ENCODE data around the gene CERS6. TPM values are rescaled to one million over a fixed set of nuclear protein-coding genes. Genes with fewer than 3 reads are reported as not detected.
A peak's percentile ranks its signal among the peaks of the same experiment; 100 is the strongest.

Gene CERS6
- total RNA-seq, 1 experiment from 2014 or later = 8.3 TPM

- intact Hi-C loops (cut with micrococcal nuclease; ENCODE audit: unreplicated experiment) = no loop called here
- no peak for TF ChIP-seq EZH2 (IDR thresholded peaks at IDR 0.05; ENCODE audit: low read depth)
- no peak for TF ChIP-seq CTCF (conservative IDR thresholded peaks at IDR 0.05)
- POLR2A ChIA-PET (ENCODE audit: unreplicated experiment) = interaction anchor here (0.5 kb wide), 1 partner anchor 48 kb away, joined by 14 read pairs; no protein-coding TSS in a partner anchor
- Histone ChIP-seq H3K79me2 (ENCODE audit: low read depth) (no peaks in the 10 kb centered on the region), H4K20me1 (ENCODE audit: insufficient read depth) (no peaks in the 10 kb centered on the region), H3K27ac (no peak overlapping the region), H3K9me2 (ENCODE audit: insufficient read depth) (no peaks in the 10 kb centered on the region), H3K4me3 (no peak overlapping the region), H3K9me3 (ENCODE audit: insufficient read depth, low read depth) (no peaks in the 10 kb centered on the region), H3K27me3 (ENCODE audit: insufficient read depth, low read depth) (no peaks in the 10 kb centered on the region), H3F3A (ENCODE audit: insufficient read depth, low read depth) (no peaks in the 10 kb centered on the region), H3K36me3 (ENCODE audit: low read depth) (no peaks in the 10 kb centered on the region), H2AFZ (no peak overlapping the region), H3K4me2 (no peak overlapping the region), H3K4me1 (replicated peaks; ENCODE audit: insufficient read depth) (no peaks in the 10 kb centered on the region)
- BruUV-seq (replicated peaks) = no TSS peak
- CTCF ChIA-PET = no interaction called here
- DNase-seq = no peak
Observed at GRCh38 chr2:168703926-168704325, 247.9 kb downstream of the CERS6 start.

- Histone ChIP-seq H3K36me3 (ENCODE audit: low read depth) (no peaks in the 10 kb centered on the region), H3K4me1 (replicated peaks; ENCODE audit: insufficient read depth) (no peaks in the 10 kb centered on the region), H3K27ac (no peak overlapping the region), H3K27me3 (ENCODE audit: insufficient read depth, low read depth) (no peaks in the 10 kb centered on the region), H4K20me1 (ENCODE audit: insufficient read depth) (no peaks in the 10 kb centered on the region), H3K79me2 (ENCODE audit: low read depth) (no peaks in the 10 kb centered on the region), H3K4me2 (no peak overlapping the region), H3F3A (ENCODE audit: insufficient read depth, low read depth) (no peaks in the 10 kb centered on the region), H3K4me3 (no peak overlapping the region), H3K9me2 (ENCODE audit: insufficient read depth) (no peaks in the 10 kb centered on the region), H2AFZ (no peak overlapping the region), H3K9me3 (ENCODE audit: insufficient read depth, low read depth) (no peaks in the 10 kb centered on the region)
- intact Hi-C loops (cut with micrococcal nuclease; ENCODE audit: unreplicated experiment) = no loop called here
- ChIA-PET CTCF (no interaction called here), POLR2A (ENCODE audit: unreplicated experiment) (no interaction called here)
- DNase-seq = no peak
- TF ChIP-seq EZH2 (IDR thresholded peaks at IDR 0.05; ENCODE audit: low read depth) (no peak), CTCF (conservative IDR thresholded peaks at IDR 0.05) (peak; percentile 44; the same call in 1 of the 2 replicates)
- BruUV-seq (replicated peaks) = no TSS peak
Observed at GRCh38 chr2:168705534-168706470, 249.7 kb downstream of the CERS6 start.

GRCh38 chr2:168706806-168707205 is 250.7 kb downstream of the CERS6 start:
- no peak for DNase-seq
- Histone ChIP-seq H3K36me3 (ENCODE audit: low read depth) (no peaks in the 10 kb centered on the region), H3K4me2 (no peak overlapping the region), H3K9me2 (ENCODE audit: insufficient read depth) (no peaks in the 10 kb centered on the region), H3K9me3 (ENCODE audit: insufficient read depth, low read depth) (no peaks in the 10 kb centered on the region), H2AFZ (no peak overlapping the region), H3K4me3 (no peak overlapping the region), H3K27ac (no peak overlapping the region), H3K27me3 (ENCODE audit: insufficient read depth, low read depth) (no peaks in the 10 kb centered on the region), H3K4me1 (replicated peaks; ENCODE audit: insufficient read depth) (no peaks in the 10 kb centered on the region), H4K20me1 (ENCODE audit: insufficient read depth) (no peaks in the 10 kb centered on the region), H3F3A (ENCODE audit: insufficient read depth, low read depth) (no peaks in the 10 kb centered on the region), H3K79me2 (ENCODE audit: low read depth) (no peaks in the 10 kb centered on the region)
- no TSS peak for BruUV-seq (replicated peaks)
- POLR2A ChIA-PET (ENCODE audit: unreplicated experiment) = no interaction called here
- no peak for TF ChIP-seq EZH2 (IDR thresholded peaks at IDR 0.05; ENCODE audit: low read depth)
- TF ChIP-seq CTCF (conservative IDR thresholded peaks at IDR 0.05) = no peak
- intact Hi-C loops (cut with micrococcal nuclease; ENCODE audit: unreplicated experiment) = no loop called here
- CTCF ChIA-PET = no interaction called here
